ENCODE data around the gene GATM. TPM values are rescaled to one million over a fixed set of nuclear protein-coding genes. Genes with fewer than 3 reads are reported as not detected.
"Not testable (repeated sequence)": the region's sequence is repeated elsewhere in the genome, so short reads cannot be mapped to it uniquely, and the experiment has no call there.

GATM gene
- total and polyA plus RNA-seq, 2 donors (not counting 1 experiment from before 2014, with no cell fraction given) = 0.07 to 0.17 TPM

DNA sequence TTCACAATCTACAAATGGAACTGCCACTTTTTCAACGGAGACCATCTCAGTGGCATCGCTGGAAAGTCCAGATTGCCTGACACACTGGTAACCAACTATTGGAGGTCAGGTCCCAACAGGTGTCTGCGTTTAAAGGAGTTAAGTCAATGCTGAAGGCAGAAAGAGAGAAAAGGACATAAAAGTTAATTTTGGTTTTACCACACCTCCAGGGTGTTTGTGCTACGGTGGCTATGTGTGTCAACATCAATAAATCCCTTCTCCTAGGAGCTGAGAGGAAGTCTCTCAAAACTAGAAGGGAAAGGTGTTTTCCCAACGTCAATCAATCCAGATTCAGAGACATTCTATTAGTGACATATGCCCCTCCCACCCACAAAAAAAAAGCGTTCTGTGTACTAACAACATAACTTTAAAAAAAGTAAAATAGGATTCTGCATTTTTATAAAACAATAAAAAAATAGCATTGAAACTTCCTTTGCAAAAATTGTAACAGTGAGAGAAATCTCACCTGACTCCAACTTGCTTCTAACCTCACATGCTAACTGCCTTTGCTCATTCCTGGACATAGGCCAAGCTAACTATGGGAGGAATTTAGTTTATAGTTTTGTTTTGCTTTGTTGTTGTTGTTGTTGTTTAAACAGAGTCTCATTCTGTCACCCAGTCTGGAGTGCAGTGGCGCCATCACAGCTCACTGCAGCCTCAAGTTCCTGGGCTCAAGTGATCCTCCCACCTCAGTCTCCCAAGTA is 58.7 kb downstream of the GATM start:
- no peak overlapping the region for H3K9ac ChIP-seq (ENCODE audit: insufficient read depth, low read length)
- no peak overlapping the region for H3K4me2 ChIP-seq (ENCODE audit: extremely low read depth, insufficient read depth, low read length)
- no peaks in the 10 kb centered on the region for H4K20me1 ChIP-seq (ENCODE audit: control insufficient read depth, extremely low read depth, insufficient read depth, low read length)
- no peak overlapping the region for H3K4me3 ChIP-seq (replicated peaks in 1 of 4; ENCODE audit: control extremely low read depth in 1 of 4, insufficient read depth in 1 of 4, low read depth in 3 of 4, low read length in 4 of 4)
- H3K79me2 ChIP-seq (ENCODE audit: control insufficient read depth, insufficient read depth, low read length) = no peaks in the 10 kb centered on the region
- H2AFZ ChIP-seq (ENCODE audit: low read length) = no peak overlapping the region
- H3K27me3 ChIP-seq (ENCODE audit: control insufficient read depth, insufficient read depth, low read length) = no peaks in the 10 kb centered on the region
- H3K36me3 ChIP-seq (ENCODE audit: control insufficient read depth, insufficient read depth, low read length) = no peaks in the 10 kb centered on the region
- H3K4me1 ChIP-seq (ENCODE audit: control insufficient read depth, extremely low read depth, insufficient read depth, low read length) = no peaks in the 10 kb centered on the region
- no peak overlapping the region for H3K27ac ChIP-seq (ENCODE audit: insufficient read depth, low read length)
- TF ChIP-seq, protein P1, sequence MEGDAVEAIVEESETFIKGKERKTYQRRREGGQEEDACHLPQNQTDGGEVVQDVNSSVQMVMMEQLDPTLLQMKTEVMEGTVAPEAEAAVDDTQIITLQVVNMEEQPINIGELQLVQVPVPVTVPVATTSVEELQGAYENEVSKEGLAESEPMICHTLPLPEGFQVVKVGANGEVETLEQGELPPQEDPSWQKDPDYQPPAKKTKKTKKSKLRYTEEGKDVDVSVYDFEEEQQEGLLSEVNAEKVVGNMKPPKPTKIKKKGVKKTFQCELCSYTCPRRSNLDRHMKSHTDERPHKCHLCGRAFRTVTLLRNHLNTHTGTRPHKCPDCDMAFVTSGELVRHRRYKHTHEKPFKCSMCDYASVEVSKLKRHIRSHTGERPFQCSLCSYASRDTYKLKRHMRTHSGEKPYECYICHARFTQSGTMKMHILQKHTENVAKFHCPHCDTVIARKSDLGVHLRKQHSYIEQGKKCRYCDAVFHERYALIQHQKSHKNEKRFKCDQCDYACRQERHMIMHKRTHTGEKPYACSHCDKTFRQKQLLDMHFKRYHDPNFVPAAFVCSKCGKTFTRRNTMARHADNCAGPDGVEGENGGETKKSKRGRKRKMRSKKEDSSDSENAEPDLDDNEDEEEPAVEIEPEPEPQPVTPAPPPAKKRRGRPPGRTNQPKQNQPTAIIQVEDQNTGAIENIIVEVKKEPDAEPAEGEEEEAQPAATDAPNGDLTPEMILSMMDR (conservative IDR thresholded peaks at IDR 0.05 in 1 of 2, IDR thresholded peaks at IDR 0.05 in 1 of 2; ENCODE audit: low read depth in 1 of 2, low read length in 2 of 2) = no peak
- TF ChIP-seq EZH2 (IDR thresholded peaks at IDR 0.05; ENCODE audit: low read length, missing control alignments) = no peak
- no peak for DNase-seq (ENCODE audit: low read depth in 2 of 2)
- H3K9me3 ChIP-seq (ENCODE audit: control insufficient read depth, insufficient read depth, low read depth, low read length) = no peaks in the 10 kb centered on the region

DNA sequence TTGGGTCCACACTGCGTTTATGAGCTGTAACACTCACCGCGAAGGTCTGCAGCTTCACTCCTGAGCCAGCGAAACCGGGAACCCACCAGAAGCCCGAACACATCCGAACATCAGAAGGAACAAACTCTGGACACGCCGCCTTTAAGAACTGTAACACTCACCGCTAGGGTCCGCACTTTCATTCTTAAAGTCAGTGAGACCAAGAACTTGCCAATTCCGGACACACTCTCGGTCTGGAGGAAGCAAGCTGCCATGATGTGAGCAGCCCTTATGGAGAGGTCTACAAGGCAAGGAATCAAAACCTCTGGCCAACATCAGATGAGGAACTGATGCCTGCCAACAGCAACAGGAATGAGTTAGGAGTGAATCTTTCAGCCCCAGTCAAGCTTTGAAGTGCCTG is 63.4 kb downstream of the GATM start:
- H3K4me2 ChIP-seq (ENCODE audit: extremely low read depth, insufficient read depth, low read length) = peak overlapping the region; percentile 23
- no peaks in the 10 kb centered on the region for H3K36me3 ChIP-seq (ENCODE audit: control insufficient read depth, insufficient read depth, low read length)
- no peak overlapping the region for H3K4me3 ChIP-seq (replicated peaks in 1 of 4; ENCODE audit: control extremely low read depth in 1 of 4, insufficient read depth in 1 of 4, low read depth in 3 of 4, low read length in 4 of 4)
- no peaks in the 10 kb centered on the region for H3K27me3 ChIP-seq (ENCODE audit: control insufficient read depth, insufficient read depth, low read length)
- H4K20me1 ChIP-seq (ENCODE audit: control insufficient read depth, extremely low read depth, insufficient read depth, low read length) = no peaks in the 10 kb centered on the region
- peak overlapping the region; percentile 38 for H2AFZ ChIP-seq (ENCODE audit: low read length)
- H3K4me1 ChIP-seq (ENCODE audit: control insufficient read depth, extremely low read depth, insufficient read depth, low read length) = no peaks in the 10 kb centered on the region
- peak; percentile 5 to 40 for DNase-seq (ENCODE audit: low read depth in 2 of 2)
- no peaks in the 10 kb centered on the region for H3K9me3 ChIP-seq (ENCODE audit: control insufficient read depth, insufficient read depth, low read depth, low read length)
- H3K9ac ChIP-seq (ENCODE audit: insufficient read depth, low read length) = no peak overlapping the region
- no peak overlapping the region for H3K27ac ChIP-seq (ENCODE audit: insufficient read depth, low read length)
- H3K79me2 ChIP-seq (ENCODE audit: control insufficient read depth, insufficient read depth, low read length) = no peaks in the 10 kb centered on the region
- TF ChIP-seq, protein P1 (conservative IDR thresholded peaks at IDR 0.05 in 1 of 2, IDR thresholded peaks at IDR 0.05 in 1 of 2; ENCODE audit: low read depth in 1 of 2, low read length in 2 of 2) = peak in 1 of 2 donors; percentile 28
- TF ChIP-seq EZH2 (IDR thresholded peaks at IDR 0.05; ENCODE audit: low read length, missing control alignments) = no peak

DNA sequence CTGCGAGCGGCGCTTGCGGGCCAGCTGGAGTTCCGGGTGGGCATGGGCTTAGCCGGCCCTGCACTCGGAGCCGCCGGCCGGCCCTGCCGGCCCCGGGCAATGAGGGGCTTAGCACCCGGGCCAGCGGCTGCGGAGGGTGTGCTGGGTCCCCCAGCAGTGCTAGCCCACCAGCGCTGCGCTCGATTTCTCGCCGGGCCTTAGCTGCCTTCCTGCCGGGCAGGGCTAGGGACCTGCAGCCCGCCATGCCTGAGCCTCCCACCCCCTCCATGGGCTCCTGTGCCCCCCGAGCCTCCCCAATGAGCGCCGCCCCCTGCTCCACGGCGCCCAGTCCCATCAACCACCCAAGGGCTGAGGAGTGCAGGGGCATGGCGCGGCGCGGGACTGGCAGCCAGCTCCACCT is 64.2 kb downstream of the GATM start:
- not testable (repeated sequence) for H3K27me3 ChIP-seq (ENCODE audit: control insufficient read depth, insufficient read depth, low read length); H3K4me3 ChIP-seq (replicated peaks in 1 of 4; ENCODE audit: control extremely low read depth in 1 of 4, insufficient read depth in 1 of 4, low read depth in 3 of 4, low read length in 4 of 4); H3K27ac ChIP-seq (ENCODE audit: insufficient read depth, low read length); H3K9me3 ChIP-seq (ENCODE audit: control insufficient read depth, insufficient read depth, low read depth, low read length); H3K4me2 ChIP-seq (ENCODE audit: extremely low read depth, insufficient read depth, low read length); H3K4me1 ChIP-seq (ENCODE audit: control insufficient read depth, extremely low read depth, insufficient read depth, low read length); H4K20me1 ChIP-seq (ENCODE audit: control insufficient read depth, extremely low read depth, insufficient read depth, low read length); H3K36me3 ChIP-seq (ENCODE audit: control insufficient read depth, insufficient read depth, low read length); H3K79me2 ChIP-seq (ENCODE audit: control insufficient read depth, insufficient read depth, low read length); H3K9ac ChIP-seq (ENCODE audit: insufficient read depth, low read length); H2AFZ ChIP-seq (ENCODE audit: low read length); DNase-seq (ENCODE audit: low read depth in 2 of 2)

Other genes starting within 250 kb of the GATM start
- gene DUOXA1, start 248.7 kb downstream of the GATM start, total RNA-seq = not detected in 2 replicates
- gene DUOXA1, start 248.7 kb downstream of the GATM start, polyA plus RNA-seq = not detected in 2 replicates
- not detected in 2 replicates for gene DUOX1, start 248.6 kb downstream of the GATM start, total RNA-seq
- not detected in 2 replicates for gene DUOX1, start 248.6 kb downstream of the GATM start, polyA plus RNA-seq
- 3.3 and 3.6 TPM in 2 replicates for gene SHF, start 190.6 kb downstream of the GATM start, total RNA-seq
- 0.82 and 0.85 TPM in 2 replicates for gene SHF, start 190.6 kb downstream of the GATM start, polyA plus RNA-seq
- gene SLC28A2, start 126.3 kb downstream of the GATM start, total RNA-seq = not detected in 2 replicates
- gene SLC28A2, start 126.3 kb downstream of the GATM start, polyA plus RNA-seq = not detected in 2 replicates
- gene SLC30A4, start 144.2 kb upstream of the GATM start, total RNA-seq = 9.8 and 12.2 TPM in 2 replicates
- 5.5 and 6.7 TPM in 2 replicates for gene SLC30A4, start 144.2 kb upstream of the GATM start, polyA plus RNA-seq
- gene BLOC1S6, start 208.8 kb upstream of the GATM start, total RNA-seq = 84.6 and 91.9 TPM in 2 replicates
- gene BLOC1S6, start 208.8 kb upstream of the GATM start, polyA plus RNA-seq = 34.2 and 38.3 TPM in 2 replicates